Amygdala (tissue), 56 donors: Measurements from ENCODE around the gene UQCRC1.

ENCODE experiments used
- DNase-seq, 56 donors: peaks; one replicate each; lab custom pipeline; 2025; lab: John Stamatoyannopoulos, UW

The UQCRC1 gene

GRCh38 chr3:48634661-48635221 is 25.3 kb upstream of the UQCRC1 start:
- peak in 14 of 56 donors; percentile 14 to 69 (median 40) for DNase-seq

GRCh38 chr3:48633743-48634142 is 24.3 kb upstream of the UQCRC1 start:
- DNase-seq: no peak

GRCh38 chr3:48633256-48633655 is 23.8 kb upstream of the UQCRC1 start:
- no peak for DNase-seq

- DNase-seq: no peak
These were observed 22.3 kb upstream of the UQCRC1 start for GRCh38 chr3:48631516-48632448.

GRCh38 chr3:48630833-48631232 is 21.4 kb upstream of the UQCRC1 start:
- no peak for DNase-seq

- DNase-seq: no peak
These were observed 21.0 kb upstream of the UQCRC1 start for GRCh38 chr3:48630407-48630806.

- no peak for DNase-seq
These were observed 20.4 kb upstream of the UQCRC1 start for GRCh38 chr3:48629894-48630293.

GRCh38 chr3:48628277-48629017 is 19.0 kb upstream of the UQCRC1 start:
- no peak for DNase-seq

GRCh38 chr3:48625600-48625999 is 16.2 kb upstream of the UQCRC1 start:
- no peak for DNase-seq

- no peak for DNase-seq
These were observed 15.3 kb upstream of the UQCRC1 start for GRCh38 chr3:48624767-48625166.

GRCh38 chr3:48623851-48624547 is 14.6 kb upstream of the UQCRC1 start:
- DNase-seq: no peak

GRCh38 chr3:48621461-48621869 is 12.0 kb upstream of the UQCRC1 start, which contains the start of gene TMEM89:
Gene TMEM89, minus strand, starts transcription at chr3:48621769. Its CDS starts 13 bp downstream, at chr3:48621756.
- DNase-seq: no peak

GRCh38 chr3:48619541-48620524 is 10.4 kb upstream of the UQCRC1 start:
- DNase-seq: no peak

GRCh38 chr3:48617559-48617958 is 8.1 kb upstream of the UQCRC1 start:
- DNase-seq: no peak

GRCh38 chr3:48614044-48614443 is 4.6 kb upstream of the UQCRC1 start:
- DNase-seq: no peak

GRCh38 chr3:48612309-48612708 is 2.9 kb upstream of the UQCRC1 start:
- no peak for DNase-seq

GRCh38 chr3:48607519-48607918 is 1.9 kb downstream of the UQCRC1 start:
- no peak for DNase-seq

GRCh38 chr3:48601622-48601994 is 7.8 kb downstream of the UQCRC1 start:
- DNase-seq: peak in 1 of 56 donors; percentile 18
